ENCODE results near the gene AQP12A. TPM values are rescaled to one million over a fixed set of nuclear protein-coding genes. Genes with fewer than 3 reads are reported as not detected.

AQP12A gene
- total RNA-seq, 1 experiment from 2014 or later, result not detected

- TF ChIP-seq REST (IDR thresholded peaks at IDR 0.05; ENCODE audit: low read depth) (no peak), ELF1 (IDR thresholded peaks at IDR 0.05; ENCODE audit: borderline replicate concordance, low read depth) (no peak), YY1 (IDR thresholded peaks at IDR 0.05; ENCODE audit: extremely low read depth, insufficient replicate concordance, low read depth, low read length) (no peak), EGR1 (IDR thresholded peaks at IDR 0.05; ENCODE audit: low read depth) (no peak), FOSL1 (IDR thresholded peaks at IDR 0.05; ENCODE audit: low read depth) (no peak)
Observed at GRCh38 chr2:240731178-240731545, 39.5 kb downstream of the AQP12A start (continued).

GRCh38 chr2:240732184-240732583, 40.5 kb downstream of the AQP12A start:
- H3K4me1 ChIP-seq (ENCODE audit: control insufficient read depth in 1 of 2, insufficient read depth in 2 of 2, low read length in 2 of 2), result peaks cover 0 to 20% of the 10 kb centered on the region in 2 experiments; a peak in 2 of 4 replicates
- RAD21 ChIA-PET (ENCODE audit: low non-redundant PET in 1 of 2, low total read pairs in 2 of 2, uncharacterized antibody in 2 of 2, unreplicated experiment in 2 of 2), result no interaction called here
- no peaks in the 10 kb centered on the region for H3K9me3 ChIP-seq (ENCODE audit: control insufficient read depth in 1 of 2, insufficient read depth in 1 of 2, low read depth in 1 of 2, low read length in 2 of 2)
- H3K4me3 ChIP-seq (replicated peaks in 1 of 2; ENCODE audit: low read depth in 1 of 2, low read length in 2 of 2), result no peak overlapping the region
- no peaks in the 10 kb centered on the region for H4K20me1 ChIP-seq (ENCODE audit: insufficient read depth)
- no peaks in the 10 kb centered on the region for H3K9me2 ChIP-seq (ENCODE audit: insufficient read depth)
- intact Hi-C loops (cut with micrococcal nuclease), result no loop called here
- H3K9ac ChIP-seq (ENCODE audit: low read length), result no peak overlapping the region
- CTCF ChIA-PET, result no interaction called here
- H3K36me3 ChIP-seq (ENCODE audit: control insufficient read depth in 1 of 2, insufficient read depth in 2 of 2, low read length in 2 of 2), result no peaks in the 10 kb centered on the region
- TF ChIP-seq EZH2 (IDR thresholded peaks at IDR 0.05) (no peak), EGR1 (IDR thresholded peaks at IDR 0.05; ENCODE audit: low read depth) (no peak), POLR2AphosphoS5 (IDR thresholded peaks at IDR 0.05; ENCODE audit: low read depth, low read length) (no peak), TCF7L2 (IDR thresholded peaks at IDR 0.05; ENCODE audit: borderline replicate concordance, extremely low read depth, insufficient read depth, insufficient read length) (no peak), ZBTB33 (IDR thresholded peaks at IDR 0.05; ENCODE audit: extremely low read depth, insufficient replicate concordance, low read length) (no peak), ZNF274 (IDR thresholded peaks at IDR 0.05; ENCODE audit: low read depth, low read length) (no peak), MAX (IDR thresholded peaks at IDR 0.05) (no peak), CTCF (IDR thresholded peaks at IDR 0.05 in 2 of 3, conservative IDR thresholded peaks at IDR 0.05 in 1 of 3; ENCODE audit: borderline replicate concordance in 1 of 3, insufficient read depth in 1 of 3, low read depth in 2 of 3, low read length in 2 of 3) (no peak), SIN3A (IDR thresholded peaks at IDR 0.05; ENCODE audit: low read depth) (no peak), RAD21 (IDR thresholded peaks at IDR 0.05; ENCODE audit: low read depth) (no peak), SRF (IDR thresholded peaks at IDR 0.05; ENCODE audit: low read depth) (no peak), EZH2phosphoT487 (IDR thresholded peaks at IDR 0.05; ENCODE audit: borderline replicate concordance) (no peak), ZFX (IDR thresholded peaks at IDR 0.05) (no peak), FOSL1 (IDR thresholded peaks at IDR 0.05; ENCODE audit: low read depth) (no peak)
- no peak overlapping the region for H3K27ac ChIP-seq (ENCODE audit: low read depth, low read length)
- no peak overlapping the region for H3K4me2 ChIP-seq (ENCODE audit: low read length)
- POLR2A ChIA-PET, result no interaction called here
- ATAC-seq (no peak), DNase-seq (ENCODE audit: low read depth, low spot score) (no peak)
- no peak overlapping the region for H2AFZ ChIP-seq (ENCODE audit: low read depth, low read length, poor library complexity, severe bottlenecking)
- BruUV-seq (replicated peaks), result no TSS peak
- H3K79me2 ChIP-seq (ENCODE audit: insufficient read depth, low read length), result no peaks in the 10 kb centered on the region
- no peaks in the 10 kb centered on the region for H3K27me3 ChIP-seq (ENCODE audit: insufficient read depth, low read length)

Measured in HCT116 (cell line).